Stimulated activated memory B cell treated with anti-CD40 and anti-IgM and Interleukin-4, amounts not matched to agents 10 μg/mL and 1 μg/mL and 100 μg/mL, for 72 hours (primary cell): ENCODE measurements around the gene DPM1.

Source experiments
- ATAC-seq: fragments of 150-1000 bp; cut with Tn5 transposase; 2 replicates; pipeline ENCODE4 v1.10.0; 2021
- H3K27ac Mint-ChIP-seq: one replicate; pipeline ENCODE4 v1.8.0; 2022; ENCODE audit warnings: mild to moderate bottlenecking, mixed read lengths
- H3K27me3 Mint-ChIP-seq: one replicate; pipeline ENCODE4 v1.8.0; 2022; ENCODE audit warnings: mixed read lengths
- H3K36me3 Mint-ChIP-seq: one replicate; pipeline ENCODE4 v1.8.0; 2022; ENCODE audit warnings: mixed read lengths
- H3K4me1 Mint-ChIP-seq: one replicate; pipeline ENCODE4 v1.8.0; 2022; ENCODE audit warnings: mixed read lengths
- H3K4me3 Mint-ChIP-seq: one replicate; pipeline ENCODE4 v1.8.0; 2022; ENCODE audit warnings: mild to moderate bottlenecking, moderate library complexity, mixed read lengths
- H3K9me3 Mint-ChIP-seq: one replicate; pipeline ENCODE4 v1.8.0; 2022; ENCODE audit warnings: mixed read lengths

Gene DPM1

GRCh38 chr20:50928469-50928868, 29.9 kb downstream of the DPM1 start:
- Mint-ChIP-seq H3K36me3 (peaks cover 31% of the 10 kb centered on the region), H3K27me3 (no peaks in the 10 kb centered on the region), H3K4me3 (peak overlapping the region; percentile 97), H3K27ac (peak overlapping the region; percentile 98), H3K9me3 (no peaks in the 10 kb centered on the region), H3K4me1 (peaks cover 56% of the 10 kb centered on the region)
- no peak for ATAC-seq

GRCh38 chr20:50926530-50926929, 31.8 kb downstream of the DPM1 start:
- peaks cover 31% of the 10 kb centered on the region for H3K36me3 Mint-ChIP-seq
- no peak for ATAC-seq
- peaks cover 75% of the 10 kb centered on the region for H3K4me1 Mint-ChIP-seq
- H3K27me3 Mint-ChIP-seq = no peaks in the 10 kb centered on the region
- H3K4me3 Mint-ChIP-seq = no peak overlapping the region
- H3K27ac Mint-ChIP-seq = no peak overlapping the region
- H3K9me3 Mint-ChIP-seq = no peaks in the 10 kb centered on the region

GRCh38 chr20:50924261-50924920, 33.9 kb downstream of the DPM1 start:
- peak overlapping the region; percentile 22 for H3K27ac Mint-ChIP-seq

GRCh38 chr20:50921803-50922501, 36.4 kb downstream of the DPM1 start:
- Mint-ChIP-seq H3K27me3 (no peaks in the 10 kb centered on the region), H3K27ac (peak overlapping the region; percentile 58)

More at GRCh38 chr20:50924261-50924920, 33.9 kb downstream of the DPM1 start:
- Mint-ChIP-seq H3K36me3 (peaks cover 28% of the 10 kb centered on the region), H3K4me1 (peaks cover 86% of the 10 kb centered on the region), H3K4me3 (no peak overlapping the region), H3K9me3 (no peaks in the 10 kb centered on the region), H3K27me3 (no peaks in the 10 kb centered on the region)
- no peak for ATAC-seq

GRCh38 chr20:50920997-50921396, 37.3 kb downstream of the DPM1 start:
- Mint-ChIP-seq H3K36me3 (peaks cover 23% of the 10 kb centered on the region), H3K9me3 (no peaks in the 10 kb centered on the region), H3K4me1 (peaks cover 86% of the 10 kb centered on the region), H3K27me3 (no peaks in the 10 kb centered on the region), H3K27ac (peak overlapping the region; percentile 58), H3K4me3 (no peak overlapping the region)
- ATAC-seq = no peak

More at GRCh38 chr20:50921803-50922501, 36.4 kb downstream of the DPM1 start:
- ATAC-seq = no peak
- no peak overlapping the region for H3K4me3 Mint-ChIP-seq
- no peaks in the 10 kb centered on the region for H3K9me3 Mint-ChIP-seq
- H3K4me1 Mint-ChIP-seq = peaks cover 86% of the 10 kb centered on the region
- H3K36me3 Mint-ChIP-seq = peaks cover 23% of the 10 kb centered on the region

- Mint-ChIP-seq H3K9me3 (no peaks in the 10 kb centered on the region), H3K27ac (peak overlapping the region; percentile 53), H3K4me3 (no peak overlapping the region), H3K27me3 (no peaks in the 10 kb centered on the region), H3K4me1 (peaks cover 86% of the 10 kb centered on the region), H3K36me3 (peaks cover 12% of the 10 kb centered on the region)
- ATAC-seq = no peak
Observed at GRCh38 chr20:50919567-50919966, 38.8 kb downstream of the DPM1 start.

GRCh38 chr20:50918403-50918802, 39.9 kb downstream of the DPM1 start:
- Mint-ChIP-seq H3K27ac (peak overlapping the region; percentile 53), H3K36me3 (peaks cover 19% of the 10 kb centered on the region), H3K27me3 (no peaks in the 10 kb centered on the region), H3K4me1 (peaks cover 97% of the 10 kb centered on the region), H3K9me3 (no peaks in the 10 kb centered on the region), H3K4me3 (peak overlapping the region; percentile 10)
- ATAC-seq = no peak

GRCh38 chr20:50916934-50917333, 41.4 kb downstream of the DPM1 start:
- H3K9me3 Mint-ChIP-seq = no peaks in the 10 kb centered on the region
- H3K4me1 Mint-ChIP-seq = peaks cover 95% of the 10 kb centered on the region
- peaks cover 19% of the 10 kb centered on the region for H3K36me3 Mint-ChIP-seq
- peak overlapping the region; percentile 53 for H3K27ac Mint-ChIP-seq
- H3K4me3 Mint-ChIP-seq = no peak overlapping the region
- ATAC-seq = no peak
- no peaks in the 10 kb centered on the region for H3K27me3 Mint-ChIP-seq

GRCh38 chr20:50916257-50916656, 42.1 kb downstream of the DPM1 start:
- peak overlapping the region; percentile 53 for H3K27ac Mint-ChIP-seq
- H3K4me1 Mint-ChIP-seq = peaks cover 95% of the 10 kb centered on the region

GRCh38 chr20:50915424-50915823, 42.9 kb downstream of the DPM1 start:
- Mint-ChIP-seq H3K4me3 (no peak overlapping the region), H3K36me3 (peaks cover 19% of the 10 kb centered on the region), H3K4me1 (peaks cover 95% of the 10 kb centered on the region), H3K27ac (no peak overlapping the region), H3K27me3 (no peaks in the 10 kb centered on the region), H3K9me3 (no peaks in the 10 kb centered on the region)
- no peak for ATAC-seq

More at GRCh38 chr20:50916257-50916656, 42.1 kb downstream of the DPM1 start:
- Mint-ChIP-seq H3K36me3 (peaks cover 19% of the 10 kb centered on the region), H3K9me3 (no peaks in the 10 kb centered on the region), H3K4me3 (no peak overlapping the region), H3K27me3 (no peaks in the 10 kb centered on the region)
- ATAC-seq = no peak

GRCh38 chr20:50913690-50914375, 44.5 kb downstream of the DPM1 start:
- Mint-ChIP-seq H3K4me3 (no peak overlapping the region), H3K9me3 (no peaks in the 10 kb centered on the region), H3K27me3 (no peaks in the 10 kb centered on the region), H3K27ac (peak overlapping the region; percentile 54), H3K36me3 (peaks cover 19% of the 10 kb centered on the region), H3K4me1 (peaks cover 91% of the 10 kb centered on the region)
- ATAC-seq = peak; percentile 41

- Mint-ChIP-seq H3K4me1 (peaks cover 79% of the 10 kb centered on the region), H3K4me3 (no peak overlapping the region)
- ATAC-seq = no peak
Observed at GRCh38 chr20:50911716-50912115, 46.6 kb downstream of the DPM1 start.

GRCh38 chr20:50911030-50911429, 47.3 kb downstream of the DPM1 start:
- no peaks in the 10 kb centered on the region for H3K9me3 Mint-ChIP-seq
- H3K4me1 Mint-ChIP-seq = peaks cover 74% of the 10 kb centered on the region
- no peaks in the 10 kb centered on the region for H3K27me3 Mint-ChIP-seq
- peaks cover 26% of the 10 kb centered on the region for H3K36me3 Mint-ChIP-seq
- peak overlapping the region; percentile 71 for H3K27ac Mint-ChIP-seq
- H3K4me3 Mint-ChIP-seq = no peak overlapping the region
- no peak for ATAC-seq

More at GRCh38 chr20:50911716-50912115, 46.6 kb downstream of the DPM1 start:
- H3K9me3 Mint-ChIP-seq = no peaks in the 10 kb centered on the region
- no peaks in the 10 kb centered on the region for H3K27me3 Mint-ChIP-seq
- peaks cover 26% of the 10 kb centered on the region for H3K36me3 Mint-ChIP-seq
- H3K27ac Mint-ChIP-seq = peak overlapping the region; percentile 71

- Mint-ChIP-seq H3K4me1 (peaks cover 69% of the 10 kb centered on the region), H3K27ac (no peak overlapping the region), H3K4me3 (no peak overlapping the region), H3K9me3 (no peaks in the 10 kb centered on the region), H3K36me3 (peaks cover 26% of the 10 kb centered on the region), H3K27me3 (no peaks in the 10 kb centered on the region)
- no peak for ATAC-seq
Observed at GRCh38 chr20:50909413-50909812, 48.9 kb downstream of the DPM1 start.

- peak overlapping the region; percentile 58 for H3K27ac Mint-ChIP-seq
- H3K9me3 Mint-ChIP-seq = no peaks in the 10 kb centered on the region
- H3K4me3 Mint-ChIP-seq = no peak overlapping the region
- H3K27me3 Mint-ChIP-seq = no peaks in the 10 kb centered on the region
- no peak for ATAC-seq
- H3K4me1 Mint-ChIP-seq = peaks cover 50% of the 10 kb centered on the region
- H3K36me3 Mint-ChIP-seq = peaks cover 26% of the 10 kb centered on the region
Observed at GRCh38 chr20:50904067-50904570, 54.2 kb downstream of the DPM1 start.
